Keratinocyte (primary cell): ENCODE data around the gene RAET1E. TPM values are rescaled to one million over a fixed set of nuclear protein-coding genes. Genes with fewer than 3 reads are reported as not detected.
"Not testable (repeated sequence)": the region's sequence is repeated elsewhere in the genome, so short reads cannot be mapped to it uniquely, and the experiment has no call there.

Experiments
- DNase-seq: peaks from one replicate; pipeline ENCODE4 v3.0.0-alpha.2; 2011; ENCODE audit warnings: low read depth, missing footprints, low spot score
- FAIRE-seq: peaks from 2 replicates; lab custom pipeline; 2011; peaks lifted over from hg19 to GRCh38; lab: Jason Lieb, UNC
- H2AFZ ChIP-seq: 2 replicates; pipeline ENCODE4 v1.6.0; 2012; ENCODE audit warnings: low read length, control low read depth, inconsistent platforms; ENCODE audit not compliant: control insufficient read depth
- H3K27ac ChIP-seq: 2 replicates; pipeline ENCODE4 v1.5.1; 2011; ENCODE audit warnings: low read length; ENCODE audit not compliant: control insufficient read depth, insufficient read depth
- H3K27me3 ChIP-seq: 3 replicates; pipeline ENCODE4 v1.6.0; 2011; ENCODE audit warnings: low read length; ENCODE audit not compliant: control insufficient read depth, insufficient read depth; ENCODE audit errors: extremely low read depth
- H3K36me3 ChIP-seq, 2 experiments: 2 replicates in 1 of 2; 3 replicates in 1 of 2; pipeline ENCODE4 v1.5.1; 2011; ENCODE audit warnings: low read length in 2 of 2, mild to moderate bottlenecking in 1 of 2; ENCODE audit not compliant: control insufficient read depth in 2 of 2, insufficient read depth in 2 of 2; ENCODE audit errors: extremely low read depth in 1 of 2
- H3K4me1 ChIP-seq: 3 replicates; pipeline ENCODE4 v1.5.1; 2011; ENCODE audit warnings: low read length; ENCODE audit not compliant: control insufficient read depth, insufficient read depth; ENCODE audit errors: extremely low read depth
- H3K4me2 ChIP-seq: 3 replicates; pipeline ENCODE4 v1.6.0; 2011; ENCODE audit warnings: low read depth, low read length; ENCODE audit not compliant: control insufficient read depth, insufficient read depth; ENCODE audit errors: extremely low read depth
- H3K4me3 ChIP-seq, 3 experiments: fragments of 200-600 bp in 1 of 3; sonication (generic) in 1 of 3; 2 replicates in 2 of 3; 3 replicates in 1 of 3; pipeline ENCODE4 v1.5.1; 2011 to 2016; ENCODE audit warnings: low read length in 3 of 3, mild to moderate bottlenecking in 3 of 3, control low read depth in 2 of 3, inconsistent platforms in 1 of 3, low read depth in 1 of 3, mixed read lengths in 1 of 3, mixed run types in 1 of 3, moderate library complexity in 1 of 3; ENCODE audit not compliant: control insufficient read depth in 2 of 3, insufficient read depth in 2 of 3; ENCODE audit errors: extremely low read depth in 1 of 3
- H3K79me2 ChIP-seq: 2 replicates; pipeline ENCODE4 v1.6.0; 2012; ENCODE audit warnings: low read length; ENCODE audit not compliant: control insufficient read depth, insufficient read depth
- H3K9ac ChIP-seq: 3 replicates; pipeline ENCODE4 v1.6.0; 2011; ENCODE audit warnings: low read length; ENCODE audit not compliant: control insufficient read depth, insufficient read depth; ENCODE audit errors: extremely low read depth
- H3K9me1 ChIP-seq: 3 replicates; pipeline ENCODE4 v1.6.0; 2011; ENCODE audit warnings: low read length; ENCODE audit not compliant: control insufficient read depth, insufficient read depth; ENCODE audit errors: extremely low read depth
- H3K9me3 ChIP-seq: 2 replicates; pipeline ENCODE4 v1.5.1; 2012; ENCODE audit warnings: low read depth, low read length; ENCODE audit not compliant: control insufficient read depth
- H4K20me1 ChIP-seq: 3 replicates; pipeline ENCODE4 v1.6.0; 2011; ENCODE audit warnings: low read length; ENCODE audit not compliant: control insufficient read depth, insufficient read depth; ENCODE audit errors: extremely low read depth
- CTCF ChIP-seq, 3 experiments: IDR thresholded peaks in 1 of 3; conservative IDR thresholded peaks in 1 of 3; optimal IDR thresholded peaks in 1 of 3; 2 replicates in 2 of 3; 3 replicates in 1 of 3; pipeline versions ENCODE3 to v1.5.1; 2011; ENCODE audit warnings: low read length in 3 of 3, mild to moderate bottlenecking in 3 of 3, moderate library complexity in 2 of 3, control low read depth in 1 of 3, inconsistent platforms in 1 of 3; ENCODE audit not compliant: insufficient read depth in 2 of 3; ENCODE audit errors: extremely low read depth in 1 of 3
- EZH2 ChIP-seq: IDR thresholded peaks from one replicate; pipeline ENCODE4 v1.6.1; 2012; ENCODE audit warnings: inconsistent platforms, mild to moderate bottlenecking, low read length, moderate library complexity
- dilution Hi-C: fragments of 300-500 bp; cut with MboI; formaldehyde crosslinking; loops from one replicate; pipeline ENCODE4 v1.7.0; 2020; ENCODE audit warnings: low sequenced_read_pairs; ENCODE audit not compliant: extremely low pct_ligation_motif_present
- polyA minus RNA-seq, 3 experiments: library from RNA; depleted of rRNA, polyadenylated mRNA; stranded (reverse); fragments of >200 nt; gene quantifications; 1 replicate in 1 of 3; 2 replicates in 1 of 3; 3 replicates in 1 of 3; pipeline ENCODE4 v1.2.3, GENCODE V29; 2011
- polyA plus RNA-seq, 5 experiments: library from polyadenylated mRNA; depleted of rRNA in 3 of 5; stranded (reverse) in 3 of 5; stranded (forward) in 1 of 5; unstranded in 1 of 5; fragments of >200 nt; gene quantifications; 1 replicate in 1 of 5; 2 replicates in 3 of 5; 3 replicates in 1 of 5; pipeline versions ENCODE4 v1.2.1 to v1.2.3, GENCODE V29; 2011 to 2012; ENCODE audit warnings: missing spikeins in 2 of 5, low read depth in 1 of 5, low replicate concordance in 1 of 5

Gene RAET1E
- polyA plus RNA-seq (8.4 to 24.9 TPM (median 14.0 TPM) in 3 replicates), polyA minus RNA-seq (2.3 to 20.6 TPM (median 5.9 TPM) in 3 replicates)
- polyA plus RNA-seq (2011; ENCODE audit: low read depth), result 19.2 TPM
- 7.7 and 14.8 TPM in 2 replicates for polyA plus RNA-seq (2011; cell fraction: cytosol; rRNA removed)
- 29.0 and 31.6 TPM in 2 replicates for polyA plus RNA-seq (2011; cell fraction: nucleus; rRNA removed)
- 4.6 and 45.2 TPM in 2 replicates for polyA plus RNA-seq (2012; ENCODE audit: low replicate concordance)
- polyA minus RNA-seq (2011; cell fraction: cytosol; rRNA and poly(A)+ RNA removed), result 2.3 TPM
- 10.4 and 15.0 TPM in 2 replicates for polyA minus RNA-seq (2011; cell fraction: nucleus; rRNA and poly(A)+ RNA removed)

DNA sequence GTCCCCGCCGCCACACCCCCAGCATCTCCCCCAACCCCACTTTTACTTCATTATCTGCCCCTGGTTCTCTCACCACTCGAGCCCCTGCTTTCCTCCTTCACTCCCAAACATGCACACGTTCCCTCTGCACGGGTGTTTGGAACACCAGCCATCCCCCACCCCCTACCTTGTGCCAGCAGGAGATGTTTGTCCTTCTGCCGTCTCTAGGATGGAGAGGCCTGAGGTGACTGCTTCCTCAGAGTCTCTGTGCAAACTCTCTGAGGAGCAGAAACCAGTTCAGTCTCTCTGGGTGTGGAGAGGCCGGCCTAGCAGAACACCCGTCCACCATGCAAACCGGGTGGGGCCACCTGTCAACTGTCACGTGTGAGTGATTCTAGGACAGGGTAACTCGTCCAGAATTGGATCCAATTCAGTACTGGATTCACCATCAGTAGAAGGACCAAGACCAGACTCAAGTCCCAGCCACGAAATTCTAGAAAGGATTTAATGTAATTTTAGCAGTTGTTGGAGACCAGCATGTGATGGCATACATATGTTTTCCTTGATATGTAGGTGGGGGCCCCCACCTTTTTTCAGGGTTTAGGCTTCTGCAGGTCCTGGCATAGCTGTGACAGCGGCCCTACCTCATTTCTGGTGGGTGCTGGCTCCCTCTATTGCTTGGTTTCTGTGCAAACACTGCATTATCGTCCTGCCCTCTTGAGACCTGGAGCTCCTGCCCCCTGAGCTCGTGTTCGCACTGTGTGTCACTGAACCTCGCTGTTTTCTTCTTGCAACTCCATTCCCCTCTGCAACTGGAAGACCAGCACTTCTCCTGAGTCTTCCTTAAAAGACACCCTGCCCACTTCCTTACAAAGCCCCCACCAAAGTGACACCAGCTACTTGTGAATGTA, at the start of gene RAET1E:
Gene RAET1E, minus strand, starts transcription at position 259 of the 890 bp plus-strand sequence. CDS start 7,212 bp downstream, outside the sequence.
- H4K20me1 ChIP-seq, result no peaks in the 10 kb centered on the region
- H3K27me3 ChIP-seq, result no peaks in the 10 kb centered on the region
- FAIRE-seq (no peak), DNase-seq (no peak)
- no peaks in the 10 kb centered on the region for H3K9me3 ChIP-seq
- peak within 1 kb of the TSS; percentile 3 to 52 (median 12) for H3K4me3 ChIP-seq
- peaks cover 55% of the 10 kb centered on the region for H3K4me1 ChIP-seq
- dilution Hi-C loops, result no loop called here
- H3K36me3 ChIP-seq, result no peaks in the 10 kb centered on the region
- peak within 1 kb of the TSS; percentile 64 for H3K27ac ChIP-seq
- peak within 1 kb of the TSS; percentile 46 for H3K9ac ChIP-seq
- H2AFZ ChIP-seq, result peak within 1 kb of the TSS; percentile 59
- H3K4me2 ChIP-seq, result peak within 1 kb of the TSS; percentile 57
- TF ChIP-seq CTCF (optimal IDR thresholded peaks at IDR 0.05 in 1 of 3, IDR thresholded peaks at IDR 0.05 in 1 of 3, conservative IDR thresholded peaks at IDR 0.05 in 1 of 3; ENCODE audit: extremely low read depth in 1 of 3, insufficient read depth in 2 of 3, low read length in 3 of 3), result peak; percentile 16 to 48 (median 17)
- TF ChIP-seq EZH2, result no peak
- no peaks in the 10 kb centered on the region for H3K79me2 ChIP-seq
- H3K9me1 ChIP-seq, result no peaks in the 10 kb centered on the region

GRCh38 chr6:149947533-149947932, 49.6 kb upstream of the RAET1E start:
- H2AFZ ChIP-seq, H3K36me3 ChIP-seq, H3K9me1 ChIP-seq, H3K4me3 ChIP-seq, H4K20me1 ChIP-seq, H3K27ac ChIP-seq, H3K9me3 ChIP-seq, H3K4me1 ChIP-seq, dilution Hi-C loops, H3K79me2 ChIP-seq, H3K9ac ChIP-seq, H3K4me2 ChIP-seq, DNase-seq: not testable (repeated sequence)
- FAIRE-seq, result peak; percentile 92
- H3K27me3 ChIP-seq, result peaks cover 20% of the 10 kb centered on the region

- H3K36me3 ChIP-seq, H4K20me1 ChIP-seq, H3K4me3 ChIP-seq, dilution Hi-C loops, H3K9me3 ChIP-seq, H3K27ac ChIP-seq, DNase-seq, H3K4me1 ChIP-seq, FAIRE-seq, H3K9me1 ChIP-seq, H3K79me2 ChIP-seq, H3K9ac ChIP-seq, H3K4me2 ChIP-seq, H2AFZ ChIP-seq: not testable (repeated sequence)
- H3K27me3 ChIP-seq, result peaks cover 13% of the 10 kb centered on the region
Measured at GRCh38 chr6:149946631-149947030, 48.7 kb upstream of the RAET1E start.

- H3K4me2 ChIP-seq, H2AFZ ChIP-seq, DNase-seq, H3K9me3 ChIP-seq, H3K4me3 ChIP-seq, H3K27ac ChIP-seq, FAIRE-seq, H3K9me1 ChIP-seq, H3K27me3 ChIP-seq, H3K4me1 ChIP-seq, H3K36me3 ChIP-seq, H3K79me2 ChIP-seq, H3K9ac ChIP-seq, dilution Hi-C loops, H4K20me1 ChIP-seq: not testable (repeated sequence)
Measured at GRCh38 chr6:149945276-149945675, 47.4 kb upstream of the RAET1E start.
